Gastroesophageal sphincter (tissue), 3 donors: ENCODE data around the gene SLC39A8.
"Not testable (repeated sequence)": the region's sequence is repeated elsewhere in the genome, so short reads cannot be mapped to it uniquely, and the experiment has no call there.

Experiments
- EP300 ChIP-seq: sonication (generic); formaldehyde crosslinking; IDR thresholded peaks from one replicate; pipeline ENCODE4 v1.6.1; 2017; ENCODE audit warnings: antibody characterized with exemption, mild to moderate bottlenecking
- POLR2A ChIP-seq, 2 donors: fragments of 450-650 bp; IDR thresholded peaks; one replicate each; pipeline ENCODE4 v1.6.1; 2017; ENCODE audit warnings: antibody characterized with exemption in 2 of 2, mild to moderate bottlenecking in 2 of 2, moderate library complexity in 1 of 2
- TF ChIP-seq, protein P1 (sequence below), 4 experiments: fragments of 200-600 bp in 2 of 4; fragments of 450-650 bp in 2 of 4; sonication (generic) in 1 of 4; IDR thresholded peaks; one replicate each; pipeline ENCODE4 v1.5.1; 2017 to 2019; ENCODE audit warnings: antibody characterized with exemption in 4 of 4, mild to moderate bottlenecking in 2 of 4, moderate library complexity in 2 of 4

DNA sequence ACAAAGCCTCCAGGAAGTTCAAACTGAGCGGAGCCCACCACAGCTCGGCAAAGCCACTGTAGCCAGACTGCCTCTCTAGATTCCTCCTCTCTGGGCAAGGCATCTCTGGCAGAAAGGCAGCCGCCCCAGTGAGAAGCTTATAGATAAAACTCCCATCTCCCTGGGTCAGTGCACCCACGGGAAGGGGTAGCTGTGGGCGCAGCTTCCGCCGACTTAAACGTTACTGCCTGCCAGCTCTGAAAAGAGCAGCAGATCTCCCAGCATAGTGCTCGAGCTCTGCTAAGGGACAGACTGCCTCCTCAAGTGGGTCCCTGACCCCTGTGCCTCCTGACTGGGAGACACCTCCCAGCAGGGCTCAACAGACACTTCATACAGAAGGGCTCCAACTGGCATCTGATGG lies 72.0 kb downstream of the SLC39A8 start:
- TF ChIP-seq, protein P1, sequence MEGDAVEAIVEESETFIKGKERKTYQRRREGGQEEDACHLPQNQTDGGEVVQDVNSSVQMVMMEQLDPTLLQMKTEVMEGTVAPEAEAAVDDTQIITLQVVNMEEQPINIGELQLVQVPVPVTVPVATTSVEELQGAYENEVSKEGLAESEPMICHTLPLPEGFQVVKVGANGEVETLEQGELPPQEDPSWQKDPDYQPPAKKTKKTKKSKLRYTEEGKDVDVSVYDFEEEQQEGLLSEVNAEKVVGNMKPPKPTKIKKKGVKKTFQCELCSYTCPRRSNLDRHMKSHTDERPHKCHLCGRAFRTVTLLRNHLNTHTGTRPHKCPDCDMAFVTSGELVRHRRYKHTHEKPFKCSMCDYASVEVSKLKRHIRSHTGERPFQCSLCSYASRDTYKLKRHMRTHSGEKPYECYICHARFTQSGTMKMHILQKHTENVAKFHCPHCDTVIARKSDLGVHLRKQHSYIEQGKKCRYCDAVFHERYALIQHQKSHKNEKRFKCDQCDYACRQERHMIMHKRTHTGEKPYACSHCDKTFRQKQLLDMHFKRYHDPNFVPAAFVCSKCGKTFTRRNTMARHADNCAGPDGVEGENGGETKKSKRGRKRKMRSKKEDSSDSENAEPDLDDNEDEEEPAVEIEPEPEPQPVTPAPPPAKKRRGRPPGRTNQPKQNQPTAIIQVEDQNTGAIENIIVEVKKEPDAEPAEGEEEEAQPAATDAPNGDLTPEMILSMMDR (IDR thresholded peaks at IDR 0.05) = not testable (repeated sequence)
- not testable (repeated sequence) for TF ChIP-seq POLR2A (IDR thresholded peaks at IDR 0.05); EP300
